ENCODE data around the gene FNBP1. TPM values are rescaled to one million over a fixed set of nuclear protein-coding genes. Genes with fewer than 3 reads are reported as not detected.

The FNBP1 gene
- total RNA-seq, 1 experiment from 2014 or later, result 80.7 TPM

DNA sequence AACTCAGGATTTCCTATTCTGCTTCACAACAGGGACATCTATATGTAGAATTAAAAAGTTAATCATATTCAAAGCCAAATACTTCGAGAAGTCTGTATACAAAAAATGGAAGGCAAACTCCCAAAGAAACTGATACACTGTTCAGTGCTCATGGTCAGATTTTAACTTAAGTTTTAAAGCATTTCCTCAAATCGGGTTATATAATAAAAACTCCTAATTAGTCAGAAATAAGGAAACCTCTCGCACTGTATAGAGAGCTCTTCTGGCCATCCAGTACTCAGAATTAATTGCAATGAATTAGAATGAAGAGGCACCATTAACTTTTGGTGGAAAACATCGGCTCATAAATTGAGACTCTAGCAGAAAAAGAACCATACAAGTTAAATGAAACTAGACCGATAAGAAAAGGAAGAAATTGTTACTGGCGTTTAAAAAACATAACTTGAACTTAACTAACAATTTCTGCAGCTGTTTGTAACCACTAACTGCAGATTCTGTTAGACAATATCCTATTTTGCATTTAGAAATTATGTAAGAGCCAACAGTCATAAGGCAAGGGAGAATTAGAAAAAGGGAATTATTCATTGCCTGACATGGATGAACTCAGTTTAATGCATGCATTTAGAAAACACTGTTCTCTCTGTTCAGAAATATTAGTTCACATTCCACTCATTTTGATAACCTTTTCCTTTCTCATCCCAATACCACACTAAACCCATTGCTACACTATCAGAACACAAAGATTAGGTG, 96.6 kb downstream of the FNBP1 start:
- H4K20me1 ChIP-seq (ENCODE audit: insufficient read depth), result no peaks in the 10 kb centered on the region
- no peak overlapping the region for H3K4me2 ChIP-seq
- peaks cover 7% of the 10 kb centered on the region for H3K9me3 ChIP-seq (ENCODE audit: insufficient read depth, low read depth)
- peaks cover 9% of the 10 kb centered on the region; the same call in 1 of the 2 replicates for H3K36me3 ChIP-seq (ENCODE audit: low read depth)
- no peak for DNase-seq
- ChIA-PET CTCF (no interaction called here), POLR2A (ENCODE audit: unreplicated experiment) (no interaction called here)
- TF ChIP-seq CTCF (conservative IDR thresholded peaks at IDR 0.05) (no peak), EZH2 (IDR thresholded peaks at IDR 0.05; ENCODE audit: low read depth) (no peak)
- intact Hi-C loops (cut with micrococcal nuclease; ENCODE audit: unreplicated experiment), result no loop called here
- H3K4me1 ChIP-seq (replicated peaks; ENCODE audit: insufficient read depth), result no peaks in the 10 kb centered on the region
- no peak overlapping the region for H2AFZ ChIP-seq
- H3K27me3 ChIP-seq (ENCODE audit: insufficient read depth, low read depth), result no peaks in the 10 kb centered on the region
- no peak overlapping the region for H3K4me3 ChIP-seq
- no peaks in the 10 kb centered on the region for H3F3A ChIP-seq (ENCODE audit: insufficient read depth, low read depth)
- no peak overlapping the region for H3K27ac ChIP-seq
- no peaks in the 10 kb centered on the region for H3K79me2 ChIP-seq (ENCODE audit: low read depth)
- H3K9me2 ChIP-seq (ENCODE audit: insufficient read depth), result no peaks in the 10 kb centered on the region
- BruUV-seq (replicated peaks), result no TSS peak

DNA sequence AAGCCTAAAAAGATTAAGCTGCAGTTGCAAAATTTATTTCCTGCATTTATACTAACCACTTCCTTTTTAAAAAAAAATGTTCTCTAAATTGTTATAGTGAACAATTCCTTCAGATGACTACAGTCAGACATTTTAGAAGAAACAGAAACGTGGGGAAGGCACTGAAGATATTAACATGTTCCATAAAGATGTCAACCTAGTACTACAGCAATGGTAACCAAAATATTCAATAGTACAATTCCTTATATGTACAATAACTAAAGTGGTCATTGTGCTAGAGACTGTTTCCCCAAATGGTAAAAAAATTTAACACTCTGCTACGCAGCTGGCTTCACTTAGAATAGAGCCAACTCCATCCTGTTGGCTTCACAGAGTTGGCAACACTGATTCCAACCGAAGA, 97.7 kb downstream of the FNBP1 start:
- H3K4me2 ChIP-seq, result no peak overlapping the region
- H3K9me2 ChIP-seq (ENCODE audit: insufficient read depth), result no peaks in the 10 kb centered on the region
- no peak overlapping the region for H3K27ac ChIP-seq
- ChIA-PET CTCF (interaction anchor here (0.6 kb wide), 1 partner anchor 122 kb away, joined by 6 read pairs; no protein-coding TSS in a partner anchor), POLR2A (ENCODE audit: unreplicated experiment) (interaction anchor here (0.7 kb wide), 1 partner anchor 12 kb away, joined by 3 read pairs; no protein-coding TSS in a partner anchor)
- no peaks in the 10 kb centered on the region for H3K4me1 ChIP-seq (replicated peaks; ENCODE audit: insufficient read depth)
- intact Hi-C loops (cut with micrococcal nuclease; ENCODE audit: unreplicated experiment), result no loop called here
- H4K20me1 ChIP-seq (ENCODE audit: insufficient read depth), result no peaks in the 10 kb centered on the region
- no TSS peak for BruUV-seq (replicated peaks)
- no peaks in the 10 kb centered on the region for H3K27me3 ChIP-seq (ENCODE audit: insufficient read depth, low read depth)
- no peak overlapping the region for H2AFZ ChIP-seq
- H3F3A ChIP-seq (ENCODE audit: insufficient read depth, low read depth), result no peaks in the 10 kb centered on the region
- TF ChIP-seq EZH2 (IDR thresholded peaks at IDR 0.05; ENCODE audit: low read depth) (no peak), CTCF (conservative IDR thresholded peaks at IDR 0.05) (no peak)
- DNase-seq, result no peak
- H3K9me3 ChIP-seq (ENCODE audit: insufficient read depth, low read depth), result peaks cover 7% of the 10 kb centered on the region
- peaks cover 9% of the 10 kb centered on the region; the same call in 1 of the 2 replicates for H3K36me3 ChIP-seq (ENCODE audit: low read depth)
- no peak overlapping the region for H3K4me3 ChIP-seq
- no peaks in the 10 kb centered on the region for H3K79me2 ChIP-seq (ENCODE audit: low read depth)

GRCh38 chr9:129944506-129945116, 98.4 kb downstream of the FNBP1 start:
- POLR2A ChIA-PET (ENCODE audit: unreplicated experiment), result interaction anchor here (0.7 kb wide), 1 partner anchor 11 kb away, joined by 3 read pairs; no protein-coding TSS in a partner anchor
- H2AFZ ChIP-seq, result no peak overlapping the region
- H3K36me3 ChIP-seq (ENCODE audit: low read depth), result peaks cover 9% of the 10 kb centered on the region; the same call in 1 of the 2 replicates

More at GRCh38 chr9:129944506-129945116, 98.4 kb downstream of the FNBP1 start:
- H3K9me2 ChIP-seq (ENCODE audit: insufficient read depth), result no peaks in the 10 kb centered on the region
- CTCF ChIA-PET, result interaction anchor here (0.6 kb wide), 2 partner anchors 123 to 824 kb away, joined by 6 read pairs; no protein-coding TSS in a partner anchor
- peaks cover 7% of the 10 kb centered on the region for H3K9me3 ChIP-seq (ENCODE audit: insufficient read depth, low read depth)
- no peaks in the 10 kb centered on the region for H3K79me2 ChIP-seq (ENCODE audit: low read depth)
- H3K27ac ChIP-seq, result no peak overlapping the region
- no peaks in the 10 kb centered on the region for H4K20me1 ChIP-seq (ENCODE audit: insufficient read depth)
- H3K4me3 ChIP-seq, result no peak overlapping the region
- H3K4me1 ChIP-seq (replicated peaks; ENCODE audit: insufficient read depth), result no peaks in the 10 kb centered on the region
- H3K4me2 ChIP-seq, result no peak overlapping the region
- TF ChIP-seq CTCF (conservative IDR thresholded peaks at IDR 0.05) (no peak), EZH2 (IDR thresholded peaks at IDR 0.05; ENCODE audit: low read depth) (no peak)
- no peak for DNase-seq
- no peaks in the 10 kb centered on the region for H3K27me3 ChIP-seq (ENCODE audit: insufficient read depth, low read depth)
- no TSS peak for BruUV-seq (replicated peaks)
- H3F3A ChIP-seq (ENCODE audit: insufficient read depth, low read depth), result no peaks in the 10 kb centered on the region
- intact Hi-C loops (cut with micrococcal nuclease; ENCODE audit: unreplicated experiment), result no loop called here

Measured in PC-9 (cell line).